22Rv1 (cell line): ENCODE data around the gene UFL1.

Source experiments
- H3K27ac ChIP-seq: fragments of 450-650 bp; 2 replicates; pipeline ENCODE4 v1.5.1; 2017
- CTCF ChIP-seq: fragments of 450-650 bp; IDR thresholded peaks from 2 replicates; pipeline ENCODE4 v1.5.1; 2017; ENCODE audit warnings: mild to moderate bottlenecking
- ZFX ChIP-seq: fragments of 450-650 bp; IDR thresholded peaks from 2 replicates; pipeline ENCODE4 v1.6.1; 2017; ENCODE audit warnings: antibody characterized with exemption, borderline replicate concordance

UFL1 gene

GRCh38 chr6:96520171-96521115 lies 1.2 kb upstream of the UFL1 start:
- H3K27ac ChIP-seq: peak overlapping the region; percentile 78
- no peak for TF ChIP-seq ZFX
- no peak for TF ChIP-seq CTCF

- peak overlapping the region; percentile 78 for H3K27ac ChIP-seq
- TF ChIP-seq CTCF: no peak
- no peak for TF ChIP-seq ZFX
Measured at GRCh38 chr6:96521306-96521643, 331 bp upstream of the UFL1 start.

- TF ChIP-seq CTCF (no peak), ZFX (no peak)
- H3K27ac ChIP-seq: peak overlapping the region; percentile 78
Measured at GRCh38 chr6:96522465-96523009, 931 bp downstream of the UFL1 start.

GRCh38 chr6:96528193-96528592 lies 6.6 kb downstream of the UFL1 start:
- TF ChIP-seq ZFX (no peak), CTCF (no peak)
- no peak overlapping the region for H3K27ac ChIP-seq

GRCh38 chr6:96532399-96532798 lies 10.8 kb downstream of the UFL1 start:
- TF ChIP-seq CTCF: no peak
- no peak for TF ChIP-seq ZFX
- no peak overlapping the region for H3K27ac ChIP-seq

- TF ChIP-seq CTCF: no peak
- TF ChIP-seq ZFX: no peak
- H3K27ac ChIP-seq: no peak overlapping the region
Measured at GRCh38 chr6:96537726-96538125, 16.1 kb downstream of the UFL1 start.

- no peak overlapping the region for H3K27ac ChIP-seq
- TF ChIP-seq CTCF: peak; percentile 60
- TF ChIP-seq ZFX: no peak
Measured at GRCh38 chr6:96542702-96543101, 21.1 kb downstream of the UFL1 start.
